ENCODE data around the gene NFATC2.
"Not testable (repeated sequence)": the region's sequence is repeated elsewhere in the genome, so short reads cannot be mapped to it uniquely, and the experiment has no call there.

The NFATC2 gene

GRCh38 chr20:51569815-51570738 lies 27.6 kb upstream of the NFATC2 start:
- Histone ChIP-seq H3K9me3 (ENCODE audit: insufficient read depth, low read length) (peaks cover 3% of the 10 kb centered on the region; the same call in 1 of the 2 replicates), H3K27ac (ENCODE audit: low read length) (no peak overlapping the region), H3K36me3 (replicated peaks; ENCODE audit: low read depth, low read length) (no peaks in the 10 kb centered on the region), H3K4me2 (ENCODE audit: low read length) (no peak overlapping the region), H3K27me3 (ENCODE audit: low read depth, low read length) (peaks cover 10% of the 10 kb centered on the region), H3K9ac (ENCODE audit: low read length) (no peak overlapping the region), H3K4me1 (ENCODE audit: low read length) (0 out of 2 replicates have a peak, but pooled peaks cover 8% of the 10 kb centered on the region), H3K4me3 (ENCODE audit: low read length) (no peak overlapping the region), H3K79me2 (ENCODE audit: low read length) (no peaks in the 10 kb centered on the region), H4K20me1 (ENCODE audit: insufficient read depth, low read length) (no peaks in the 10 kb centered on the region), H2AFZ (ENCODE audit: low read depth, low read length) (no peak overlapping the region)
- no peak for TF ChIP-seq CTCF (IDR thresholded peaks at IDR 0.05; ENCODE audit: low read depth, low read length)

DNA sequence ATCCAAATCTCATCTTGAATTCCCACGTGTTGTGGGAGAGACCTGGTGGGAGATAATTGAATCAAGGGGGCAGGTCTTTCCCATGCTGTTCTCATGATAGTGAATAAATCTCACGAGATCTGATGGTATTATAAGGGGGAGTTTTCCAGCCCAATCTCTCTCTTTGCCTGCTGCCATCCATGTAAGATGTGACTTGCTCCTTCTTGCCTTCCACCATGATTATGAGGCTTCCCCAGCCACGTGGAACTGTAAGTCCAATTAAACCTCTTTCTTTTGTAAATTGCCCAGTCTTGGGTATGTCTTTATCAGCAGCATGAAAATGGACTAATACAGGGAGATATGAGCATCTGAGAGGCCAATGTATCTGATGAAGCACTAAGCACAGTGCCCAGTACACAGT lies 26.0 kb upstream of the NFATC2 start:
- not testable (repeated sequence) for H3K4me1 ChIP-seq (ENCODE audit: low read length); H3K27me3 ChIP-seq (ENCODE audit: low read depth, low read length); H3K4me2 ChIP-seq (ENCODE audit: low read length); H2AFZ ChIP-seq (ENCODE audit: low read depth, low read length); H3K9ac ChIP-seq (ENCODE audit: low read length); H4K20me1 ChIP-seq (ENCODE audit: insufficient read depth, low read length); H3K27ac ChIP-seq (ENCODE audit: low read length); H3K36me3 ChIP-seq (replicated peaks; ENCODE audit: low read depth, low read length); H3K9me3 ChIP-seq (ENCODE audit: insufficient read depth, low read length); H3K4me3 ChIP-seq (ENCODE audit: low read length); H3K79me2 ChIP-seq (ENCODE audit: low read length)

GRCh38 chr20:51567622-51568021 lies 25.1 kb upstream of the NFATC2 start:
- Histone ChIP-seq H3K4me2 (ENCODE audit: low read length) (no peak overlapping the region), H3K4me1 (ENCODE audit: low read length) (0 out of 2 replicates have a peak, but pooled peaks cover 8% of the 10 kb centered on the region), H3K9me3 (ENCODE audit: insufficient read depth, low read length) (peaks cover 3% of the 10 kb centered on the region; the same call in 1 of the 2 replicates), H4K20me1 (ENCODE audit: insufficient read depth, low read length) (no peaks in the 10 kb centered on the region), H3K36me3 (replicated peaks; ENCODE audit: low read depth, low read length) (no peaks in the 10 kb centered on the region), H3K9ac (ENCODE audit: low read length) (no peak overlapping the region), H2AFZ (ENCODE audit: low read depth, low read length) (no peak overlapping the region), H3K79me2 (ENCODE audit: low read length) (no peaks in the 10 kb centered on the region), H3K4me3 (ENCODE audit: low read length) (no peak overlapping the region), H3K27ac (ENCODE audit: low read length) (no peak overlapping the region), H3K27me3 (ENCODE audit: low read depth, low read length) (peaks cover 10% of the 10 kb centered on the region)
- TF ChIP-seq CTCF (IDR thresholded peaks at IDR 0.05; ENCODE audit: low read depth, low read length) (no peak), EZH2phosphoT487 (IDR thresholded peaks at IDR 0.05; ENCODE audit: low read depth) (no peak)

DNA sequence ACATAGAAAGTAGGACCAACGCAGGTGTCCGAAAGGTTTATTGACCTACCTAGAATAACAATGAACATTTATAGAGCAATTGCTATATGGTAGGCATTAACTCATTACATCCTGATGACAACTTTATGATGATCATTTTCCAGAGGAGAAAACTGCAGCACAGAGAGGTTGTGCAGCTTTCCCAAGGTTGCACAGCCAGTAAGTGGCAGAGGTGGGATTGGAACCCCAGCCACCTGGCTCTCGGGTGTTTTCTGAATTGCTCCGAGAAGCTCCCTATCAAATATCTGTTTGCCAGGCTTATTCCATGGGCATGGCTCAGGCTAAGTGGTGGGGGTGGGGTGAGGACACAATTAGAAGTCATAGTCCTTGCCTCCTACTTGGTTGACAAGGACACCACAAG lies 24.1 kb upstream of the NFATC2 start:
- H3K9ac ChIP-seq (ENCODE audit: low read length): no peak overlapping the region
- no peak overlapping the region for H3K4me2 ChIP-seq (ENCODE audit: low read length)
- no peaks in the 10 kb centered on the region for H3K79me2 ChIP-seq (ENCODE audit: low read length)
- H3K4me3 ChIP-seq (ENCODE audit: low read length): no peak overlapping the region
- H3K27me3 ChIP-seq (ENCODE audit: low read depth, low read length): peaks cover 10% of the 10 kb centered on the region
- 0 out of 2 replicates have a peak, but pooled peaks cover 8% of the 10 kb centered on the region for H3K4me1 ChIP-seq (ENCODE audit: low read length)
- no peak overlapping the region for H3K27ac ChIP-seq (ENCODE audit: low read length)
- peaks cover 3% of the 10 kb centered on the region; the same call in 1 of the 2 replicates for H3K9me3 ChIP-seq (ENCODE audit: insufficient read depth, low read length)
- H4K20me1 ChIP-seq (ENCODE audit: insufficient read depth, low read length): no peaks in the 10 kb centered on the region
- no peaks in the 10 kb centered on the region for H3K36me3 ChIP-seq (replicated peaks; ENCODE audit: low read depth, low read length)
- H2AFZ ChIP-seq (ENCODE audit: low read depth, low read length): no peak overlapping the region
- TF ChIP-seq CTCF (IDR thresholded peaks at IDR 0.05; ENCODE audit: low read depth, low read length): no peak
- no peak for TF ChIP-seq EZH2phosphoT487 (IDR thresholded peaks at IDR 0.05; ENCODE audit: low read depth)

Data from OCI-LY3 (cell line).